Activated CD4-positive, CD25-positive, alpha-beta regulatory T cell treated with anti-CD3 and anti-CD28 coated beads, Interleukin-2, amount 50 U/mL, for 16 hours (primary cell): ENCODE measurements around the gene HMCN2.

ENCODE experiments used
- DNase-seq: peaks from one replicate; pipeline ENCODE4 v3.0.0-alpha.2; 2020; ENCODE audit warnings: low read depth, low spot score

HMCN2 gene

GRCh38 chr9:130306823-130307666 is 41.5 kb downstream of the HMCN2 start:
- DNase-seq, result no peak

GRCh38 chr9:130307667-130307943 is 42.0 kb downstream of the HMCN2 start:
- no peak for DNase-seq

DNA sequence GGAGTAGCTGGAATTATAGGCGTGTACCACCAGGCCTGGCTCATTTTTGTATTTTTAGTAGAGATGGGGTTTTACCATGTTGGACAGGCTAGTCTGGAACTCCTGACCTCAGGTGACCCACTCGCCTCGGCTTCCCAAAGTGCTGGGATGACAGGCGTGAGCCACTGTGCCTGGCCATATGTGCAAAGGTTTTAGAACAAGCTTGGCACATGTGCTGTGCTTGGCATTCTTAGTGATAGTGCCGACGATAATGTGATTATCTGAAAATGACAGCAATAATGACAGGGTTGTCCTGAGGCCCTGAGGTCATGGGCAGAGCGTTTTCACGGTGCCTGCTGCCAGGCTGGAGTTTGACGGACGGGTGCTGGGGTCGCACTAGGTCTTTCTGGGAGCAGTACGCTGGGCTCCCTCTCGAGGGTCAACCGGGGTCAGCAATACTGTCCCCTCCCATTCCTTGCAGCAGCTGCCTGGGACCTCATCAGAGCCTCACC is 42.6 kb downstream of the HMCN2 start:
- no peak for DNase-seq

- no peak for DNase-seq
Observed at GRCh38 chr9:130309689-130310455, 44.3 kb downstream of the HMCN2 start.

- DNase-seq, result no peak
Observed at GRCh38 chr9:130310456-130310855, 44.9 kb downstream of the HMCN2 start.

- DNase-seq, result no peak
Observed at GRCh38 chr9:130311003-130311402, 45.4 kb downstream of the HMCN2 start.

- no peak for DNase-seq
Observed at GRCh38 chr9:130311408-130312140, 46.0 kb downstream of the HMCN2 start.

DNA sequence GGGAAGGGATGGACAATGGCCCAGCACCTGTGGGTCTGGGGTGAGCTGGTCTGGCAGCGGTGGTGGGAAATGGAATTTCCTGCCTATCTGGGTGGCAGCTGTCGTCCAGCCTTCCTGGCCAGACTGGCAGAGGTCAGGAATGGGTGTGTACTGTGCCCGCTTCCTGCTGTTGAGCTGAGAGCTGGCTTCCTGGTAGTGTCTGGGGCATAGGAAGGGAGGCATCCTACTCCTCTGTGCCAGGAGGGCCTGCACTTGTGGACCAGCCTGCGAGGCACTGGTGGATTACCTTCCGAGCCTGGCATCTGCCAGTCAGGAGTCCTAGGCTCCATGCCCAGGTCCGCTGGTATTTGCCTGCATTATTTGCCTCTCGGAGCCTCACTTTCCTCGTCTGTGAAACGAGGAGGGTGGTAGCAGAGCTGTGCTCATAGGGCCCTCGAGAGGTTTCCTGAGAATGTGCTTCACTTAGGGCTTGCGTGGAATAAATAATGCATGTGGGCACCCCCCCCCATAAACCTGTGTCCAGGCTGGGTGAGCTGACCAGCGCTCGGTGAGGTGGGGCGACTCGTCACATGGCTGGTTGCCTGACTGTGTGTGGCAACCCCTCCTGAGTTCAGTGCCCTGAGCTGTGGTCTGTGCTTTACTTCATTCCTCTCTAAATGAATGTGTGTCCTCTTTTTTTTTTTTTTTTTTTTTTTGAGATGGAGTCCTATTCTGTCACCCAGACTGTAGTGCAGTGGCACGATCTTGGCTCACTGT is 47.7 kb downstream of the HMCN2 start:
- no peak for DNase-seq

- no peak for DNase-seq
Observed at GRCh38 chr9:130315446-130316226, 50.1 kb downstream of the HMCN2 start.

DNA sequence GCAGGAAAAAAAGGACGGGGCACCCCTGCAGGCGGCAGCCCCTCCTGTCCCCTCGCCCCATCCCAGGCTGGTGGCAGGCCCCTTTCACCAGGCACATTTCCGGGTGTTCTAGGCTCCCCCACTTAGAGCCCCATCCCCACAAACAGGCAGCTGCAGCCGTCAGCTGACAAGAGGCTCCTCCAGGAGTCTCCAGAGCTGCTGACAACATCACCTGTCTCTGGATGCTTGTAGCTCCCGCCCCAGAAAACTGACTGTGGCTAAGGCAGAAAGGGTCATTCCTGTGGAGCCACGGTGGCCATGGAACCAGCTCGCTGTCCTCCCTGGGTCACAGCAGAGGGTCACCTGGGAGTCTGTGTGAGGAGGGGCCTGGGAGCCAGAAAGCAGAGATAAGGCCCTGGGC is 50.9 kb downstream of the HMCN2 start:
- DNase-seq, result no peak

GRCh38 chr9:130319300-130319699 is 53.7 kb downstream of the HMCN2 start:
- no peak for DNase-seq

- no peak for DNase-seq
Observed at GRCh38 chr9:130319944-130320712, 54.6 kb downstream of the HMCN2 start.

- no peak for DNase-seq
Observed at GRCh38 chr9:130320723-130321481, 55.3 kb downstream of the HMCN2 start.

DNA sequence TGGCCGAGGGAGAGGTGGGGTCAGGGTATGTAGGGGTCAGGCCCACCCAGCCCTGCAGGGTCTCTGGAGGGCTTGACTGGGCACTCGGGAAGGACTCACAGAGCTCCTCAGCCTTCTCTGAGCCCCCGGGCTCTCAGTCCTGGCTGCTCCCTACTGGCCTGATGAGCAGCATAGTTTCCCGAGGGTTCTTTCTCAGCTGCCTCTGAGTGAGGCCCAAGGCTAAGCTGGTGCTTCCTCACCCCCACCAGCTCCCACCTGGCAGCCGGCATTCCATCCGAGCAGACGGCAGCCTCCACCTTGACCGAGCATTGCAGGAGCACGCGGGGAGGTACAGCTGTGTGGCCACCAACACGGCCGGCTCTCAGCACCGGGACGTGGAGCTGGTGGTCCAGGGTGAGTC is 56.0 kb downstream of the HMCN2 start:
- no peak for DNase-seq

DNA sequence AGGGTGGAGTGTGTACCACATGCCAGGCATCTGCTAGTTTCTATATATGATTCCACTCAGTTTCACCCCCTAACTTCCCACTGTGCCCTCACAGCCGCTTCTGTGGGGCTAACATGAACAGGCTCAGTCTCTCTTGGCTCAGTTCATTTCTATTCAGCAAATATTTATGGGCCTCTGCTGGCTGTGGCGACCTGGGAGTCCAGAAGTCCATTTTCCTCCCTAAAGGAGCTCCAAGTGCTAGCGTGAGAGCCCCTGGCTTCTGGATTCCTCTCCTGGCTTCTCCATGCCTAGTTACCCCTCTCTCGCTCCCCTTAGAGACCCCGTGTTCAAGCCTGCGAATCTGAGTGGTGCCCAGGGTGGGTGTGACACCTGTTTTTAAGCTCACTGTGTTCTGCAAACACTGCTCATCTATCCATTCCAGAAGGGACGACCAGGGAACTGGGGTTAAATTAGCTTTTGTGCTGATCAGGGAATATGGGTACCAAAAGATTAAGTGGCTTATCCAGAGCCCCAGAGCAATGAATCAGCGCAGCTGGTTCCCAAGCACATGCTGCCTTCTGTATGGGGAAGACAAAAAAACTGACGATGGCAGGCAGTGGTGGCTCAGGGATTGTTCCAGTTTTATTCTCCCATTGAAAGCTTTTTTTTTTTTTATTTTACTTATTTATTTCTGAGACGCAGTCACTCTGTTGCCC is 57.6 kb downstream of the HMCN2 start:
- no peak for DNase-seq

DNA sequence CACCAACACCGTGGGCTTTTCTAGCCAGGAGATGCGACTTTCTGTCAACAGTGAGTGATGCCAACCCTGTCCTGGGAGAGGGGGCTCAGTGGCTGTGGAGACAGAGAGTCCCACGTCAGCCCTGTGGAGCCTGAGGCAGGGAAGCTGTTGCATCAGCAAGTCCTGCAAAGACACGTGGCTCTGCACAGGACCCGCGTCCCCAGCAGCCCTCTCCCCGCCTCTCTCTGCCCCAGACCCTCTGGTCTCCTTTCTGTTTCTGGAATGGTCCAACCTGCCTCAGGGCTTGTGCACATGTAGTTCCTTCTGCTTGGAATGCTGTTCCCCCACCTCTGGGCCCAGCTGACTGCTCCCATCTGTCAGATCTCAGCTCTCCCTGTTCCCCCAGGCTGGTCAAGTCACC is 60.4 kb downstream of the HMCN2 start:
- no peak for DNase-seq

GRCh38 chr9:130327070-130327780 is 61.7 kb downstream of the HMCN2 start:
- DNase-seq, result no peak

DNA sequence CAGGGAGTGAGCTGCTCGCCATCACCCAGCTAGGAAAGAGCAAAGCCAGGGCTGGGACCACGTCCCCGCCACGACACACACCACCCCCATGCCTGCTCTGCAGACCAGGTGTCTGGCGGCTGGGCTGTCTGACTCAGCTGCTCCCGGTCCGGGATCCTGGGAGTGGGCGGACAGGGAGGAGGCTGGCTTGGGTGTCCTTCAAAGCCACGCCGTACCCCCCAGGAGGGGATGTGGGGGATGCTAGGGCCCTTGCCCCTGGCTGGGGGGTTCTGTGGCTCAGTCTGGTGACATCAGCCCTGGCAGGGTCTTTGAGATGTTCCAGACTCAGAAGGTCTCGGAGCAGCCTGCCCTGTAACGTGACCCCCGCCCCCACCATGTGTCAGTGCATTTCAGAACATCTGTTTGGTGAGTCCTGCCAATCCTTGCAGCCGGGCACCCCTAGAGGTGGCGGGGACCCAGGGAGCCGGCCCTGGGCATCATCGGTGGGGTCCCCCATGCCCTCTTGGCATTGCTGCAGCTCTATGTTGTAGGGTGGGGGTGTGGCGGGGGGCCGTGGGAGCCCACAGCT is 62.3 kb downstream of the HMCN2 start:
- no peak for DNase-seq
